ENCODE results near the gene KRT6A. TPM values are rescaled to one million over a fixed set of nuclear protein-coding genes. Genes with fewer than 3 reads are reported as not detected.

Gene KRT6A
- total and polyA plus RNA-seq, 2 donors (not counting 1 experiment from before 2014, with no cell fraction given), result not detected

- Mint-ChIP-seq H3K27ac (no peak overlapping the region), H3K27me3 (peaks cover 29% of the 10 kb centered on the region), H3K9me3 (ENCODE audit: insufficient read depth) (no peaks in the 10 kb centered on the region), H3K4me1 (no peaks in the 10 kb centered on the region), H3K4me3 (no peak overlapping the region)
- ATAC-seq (ENCODE audit: low read depth) (no peak), DNase-seq (no peak)
- peaks cover 0 to 7% (median 0%) of the 10 kb centered on the region in 4 experiments for H3K27me3 ChIP-seq (replicated peaks in 1 of 4; ENCODE audit: control extremely low read depth in 1 of 4, control insufficient read depth in 3 of 4, insufficient read depth in 4 of 4, low read length in 3 of 4)
- CTCF ChIA-PET, result no interaction called here
- H3K4me3 ChIP-seq (ENCODE audit: control extremely low read depth in 1 of 5, extremely low read depth in 1 of 5, insufficient read depth in 1 of 5, low read depth in 2 of 5, low read length in 4 of 5), result no peak overlapping the region
- H2AFZ ChIP-seq (ENCODE audit: insufficient read depth, low read depth, low read length, poor library complexity, severe bottlenecking), result no peak overlapping the region
- H3K79me2 ChIP-seq (ENCODE audit: control insufficient read depth, insufficient read depth, low read length), result no peaks in the 10 kb centered on the region
- H3K27ac ChIP-seq (ENCODE audit: low read length in 2 of 2), result no peak overlapping the region
- H3K4me2 ChIP-seq (replicated peaks; ENCODE audit: low read depth, low read length, poor library complexity, severe bottlenecking), result no peak overlapping the region
- TF ChIP-seq, protein P1, sequence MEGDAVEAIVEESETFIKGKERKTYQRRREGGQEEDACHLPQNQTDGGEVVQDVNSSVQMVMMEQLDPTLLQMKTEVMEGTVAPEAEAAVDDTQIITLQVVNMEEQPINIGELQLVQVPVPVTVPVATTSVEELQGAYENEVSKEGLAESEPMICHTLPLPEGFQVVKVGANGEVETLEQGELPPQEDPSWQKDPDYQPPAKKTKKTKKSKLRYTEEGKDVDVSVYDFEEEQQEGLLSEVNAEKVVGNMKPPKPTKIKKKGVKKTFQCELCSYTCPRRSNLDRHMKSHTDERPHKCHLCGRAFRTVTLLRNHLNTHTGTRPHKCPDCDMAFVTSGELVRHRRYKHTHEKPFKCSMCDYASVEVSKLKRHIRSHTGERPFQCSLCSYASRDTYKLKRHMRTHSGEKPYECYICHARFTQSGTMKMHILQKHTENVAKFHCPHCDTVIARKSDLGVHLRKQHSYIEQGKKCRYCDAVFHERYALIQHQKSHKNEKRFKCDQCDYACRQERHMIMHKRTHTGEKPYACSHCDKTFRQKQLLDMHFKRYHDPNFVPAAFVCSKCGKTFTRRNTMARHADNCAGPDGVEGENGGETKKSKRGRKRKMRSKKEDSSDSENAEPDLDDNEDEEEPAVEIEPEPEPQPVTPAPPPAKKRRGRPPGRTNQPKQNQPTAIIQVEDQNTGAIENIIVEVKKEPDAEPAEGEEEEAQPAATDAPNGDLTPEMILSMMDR (IDR thresholded peaks at IDR 0.05), result no peak
- TF ChIP-seq EZH2 (IDR thresholded peaks at IDR 0.05; ENCODE audit: borderline replicate concordance, insufficient read depth, low read depth, low read length, poor library complexity, severe bottlenecking), result no peak
- no peak overlapping the region for H3K9ac ChIP-seq (ENCODE audit: low read length)
- WGBS (ENCODE audit: insufficient coverage), result 85% methylated on average over 7 of the region's 7 CpGs
- peaks cover 0 to 3% (median 0%) of the 10 kb centered on the region in 3 donors for H3K9me3 ChIP-seq (ENCODE audit: control extremely low read depth in 1 of 3, control insufficient read depth in 2 of 3, insufficient read depth in 1 of 3, low read length in 2 of 3)
- H3K4me1 ChIP-seq (ENCODE audit: control insufficient read depth in 2 of 2, insufficient read depth in 2 of 2, low read length in 2 of 2), result no peaks in the 10 kb centered on the region
- no peaks in the 10 kb centered on the region for H3K36me3 ChIP-seq (replicated peaks in 1 of 2; ENCODE audit: control extremely low read depth in 1 of 2, control insufficient read depth in 1 of 2, extremely low read depth in 1 of 2, insufficient read depth in 2 of 2, low read length in 1 of 2)
- intact Hi-C loops (cut with micrococcal nuclease), result no loop called here
- H4K20me1 ChIP-seq (ENCODE audit: control insufficient read depth, insufficient read depth, low read length, poor library complexity, severe bottlenecking), result no peaks in the 10 kb centered on the region
- POLR2A ChIA-PET, result no interaction called here
These were observed 4.9 kb upstream of the KRT6A start for GRCh38 chr12:52497975-52498374.

- Mint-ChIP-seq H3K4me3 (no peak overlapping the region), H3K27me3 (peaks cover 28% of the 10 kb centered on the region), H3K27ac (no peak overlapping the region), H3K4me1 (no peaks in the 10 kb centered on the region), H3K9me3 (ENCODE audit: insufficient read depth) (no peaks in the 10 kb centered on the region)
- no peak for DNase-seq
- no peaks in the 10 kb centered on the region for H3K9me3 ChIP-seq (ENCODE audit: control extremely low read depth in 1 of 3, control insufficient read depth in 2 of 3, insufficient read depth in 1 of 3, low read length in 2 of 3)
- H3K27me3 ChIP-seq (replicated peaks in 1 of 4; ENCODE audit: control extremely low read depth in 1 of 4, control insufficient read depth in 3 of 4, insufficient read depth in 4 of 4, low read length in 3 of 4), result peaks cover 0 to 7% (median 0%) of the 10 kb centered on the region in 4 experiments
- H3K9ac ChIP-seq (ENCODE audit: low read length), result no peak overlapping the region
- H3K4me2 ChIP-seq (replicated peaks; ENCODE audit: low read depth, low read length, poor library complexity, severe bottlenecking), result no peak overlapping the region
- no peak overlapping the region for H3K4me3 ChIP-seq (ENCODE audit: control extremely low read depth in 1 of 5, extremely low read depth in 1 of 5, insufficient read depth in 1 of 5, low read depth in 2 of 5, low read length in 4 of 5)
- no peaks in the 10 kb centered on the region for H3K36me3 ChIP-seq (replicated peaks in 1 of 2; ENCODE audit: control extremely low read depth in 1 of 2, control insufficient read depth in 1 of 2, extremely low read depth in 1 of 2, insufficient read depth in 2 of 2, low read length in 1 of 2)
- no peak for ATAC-seq (ENCODE audit: low read depth)
- intact Hi-C loops (cut with micrococcal nuclease), result no loop called here
- no peak overlapping the region for H3K27ac ChIP-seq (ENCODE audit: low read length in 2 of 2)
- no peak overlapping the region for H2AFZ ChIP-seq (ENCODE audit: insufficient read depth, low read depth, low read length, poor library complexity, severe bottlenecking)
- TF ChIP-seq EZH2 (IDR thresholded peaks at IDR 0.05; ENCODE audit: borderline replicate concordance, insufficient read depth, low read depth, low read length, poor library complexity, severe bottlenecking), result no peak
- TF ChIP-seq, protein P1 (IDR thresholded peaks at IDR 0.05), result no peak
- H4K20me1 ChIP-seq (ENCODE audit: control insufficient read depth, insufficient read depth, low read length, poor library complexity, severe bottlenecking), result no peaks in the 10 kb centered on the region
- 31% methylated on average over 4 of the region's 4 CpGs for WGBS (ENCODE audit: insufficient coverage)
- H3K79me2 ChIP-seq (ENCODE audit: control insufficient read depth, insufficient read depth, low read length), result no peaks in the 10 kb centered on the region
- POLR2A ChIA-PET, result no interaction called here
- no peaks in the 10 kb centered on the region for H3K4me1 ChIP-seq (ENCODE audit: control insufficient read depth in 2 of 2, insufficient read depth in 2 of 2, low read length in 2 of 2)
- CTCF ChIA-PET, result no interaction called here
These were observed 3.6 kb upstream of the KRT6A start for GRCh38 chr12:52496590-52497071.

Data from B cell (primary cell).